ENCODE results near the gene GAS2L2.

Gene GAS2L2

GRCh38 chr17:35747540-35748017 is 5.5 kb downstream of the GAS2L2 start:
- peak; percentile 57 to 75 (median 59) for DNase-seq (ENCODE audit: low read depth in 3 of 3)

DNA sequence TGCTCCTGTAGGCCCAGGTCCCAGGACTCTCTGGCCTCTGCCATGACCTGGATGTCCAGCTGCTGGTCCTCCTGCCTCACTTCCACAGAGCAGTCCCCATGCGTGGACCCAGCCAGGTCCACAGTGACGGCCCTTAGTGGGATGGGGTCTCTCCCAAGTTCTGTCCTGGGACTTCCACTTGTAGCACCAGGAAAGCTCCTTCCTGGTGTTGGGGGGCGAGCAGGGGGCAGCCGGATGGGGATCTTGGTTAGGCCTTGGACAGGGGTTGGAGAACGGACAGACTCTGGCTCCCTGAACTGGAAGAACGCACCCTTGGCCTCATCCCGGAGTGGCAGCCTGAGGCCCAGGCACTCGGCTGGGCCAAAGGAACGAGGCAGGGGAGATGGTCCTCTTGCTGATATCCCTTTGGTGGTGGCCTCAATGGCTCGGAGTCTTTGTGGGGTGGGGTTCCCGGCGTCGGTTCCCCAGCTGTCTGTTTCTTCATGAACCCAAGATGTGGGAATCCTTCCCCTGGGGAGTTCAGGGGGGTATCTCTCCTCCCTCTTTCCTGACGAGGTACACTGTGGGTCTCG is 7.2 kb downstream of the GAS2L2 start:
- DNase-seq (ENCODE audit: low read depth in 3 of 3): no peak

DNA sequence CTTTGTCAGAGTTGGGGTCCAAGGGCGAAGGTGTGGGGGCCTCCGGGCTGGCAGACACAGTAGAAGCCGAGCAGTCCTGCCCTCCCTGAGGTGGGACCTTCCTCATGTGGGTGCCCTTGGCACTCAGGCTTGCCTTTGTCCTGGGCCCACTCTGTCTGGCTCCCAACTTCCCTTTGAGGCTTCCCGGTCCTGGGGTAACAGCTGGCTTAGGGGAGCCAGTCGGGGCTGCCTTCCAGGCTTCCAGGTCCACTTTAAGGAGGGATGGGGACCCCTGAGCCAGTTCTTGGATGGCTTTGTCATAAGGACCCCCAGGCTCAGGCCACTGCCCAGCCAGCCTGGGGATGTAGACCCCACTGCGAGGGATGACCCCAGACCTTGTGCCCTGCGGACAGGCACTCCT is 7.8 kb downstream of the GAS2L2 start:
- no peak for DNase-seq (ENCODE audit: low read depth in 3 of 3)

- DNase-seq (ENCODE audit: low read depth in 3 of 3): no peak
These were observed 8.2 kb downstream of the GAS2L2 start for GRCh38 chr17:35744830-35745229.

DNA sequence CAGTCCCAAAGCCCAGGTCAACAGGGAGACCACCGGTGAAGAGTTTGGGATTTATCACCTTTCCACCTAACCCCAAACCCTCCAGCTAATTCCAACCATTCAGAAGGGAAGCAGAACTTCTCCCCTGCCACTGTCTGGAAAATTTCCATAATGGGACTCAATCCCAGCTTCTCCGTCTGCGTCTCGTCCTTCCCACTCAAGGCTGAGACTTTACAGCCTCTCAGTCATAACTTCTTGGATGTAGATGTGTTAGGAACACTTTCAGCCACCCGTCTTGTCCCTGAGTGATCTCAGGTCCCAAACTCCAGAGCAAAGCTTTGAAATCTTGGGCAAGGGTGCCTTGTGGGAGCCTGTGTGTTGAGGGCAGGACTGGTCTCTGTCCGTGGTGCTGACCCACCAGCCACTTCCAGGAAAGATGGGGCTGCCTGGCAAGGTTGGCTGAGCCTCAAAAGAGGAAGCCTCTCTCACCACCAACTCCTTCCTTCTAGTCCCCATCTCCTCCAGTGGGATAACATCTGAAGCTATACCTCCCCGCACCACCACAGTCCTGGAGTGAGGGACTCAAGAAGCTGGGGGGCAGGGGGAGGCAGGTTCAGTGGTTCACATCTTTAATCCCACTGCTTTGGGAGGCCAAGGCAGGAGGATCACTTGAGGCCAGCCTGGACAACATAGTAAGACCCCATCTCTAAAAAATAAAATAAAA is 9.3 kb downstream of the GAS2L2 start:
- no peak for DNase-seq (ENCODE audit: low read depth in 3 of 3)

GRCh38 chr17:35742896-35743477 is 10.1 kb downstream of the GAS2L2 start:
- no peak for DNase-seq (ENCODE audit: low read depth in 3 of 3)

DNA sequence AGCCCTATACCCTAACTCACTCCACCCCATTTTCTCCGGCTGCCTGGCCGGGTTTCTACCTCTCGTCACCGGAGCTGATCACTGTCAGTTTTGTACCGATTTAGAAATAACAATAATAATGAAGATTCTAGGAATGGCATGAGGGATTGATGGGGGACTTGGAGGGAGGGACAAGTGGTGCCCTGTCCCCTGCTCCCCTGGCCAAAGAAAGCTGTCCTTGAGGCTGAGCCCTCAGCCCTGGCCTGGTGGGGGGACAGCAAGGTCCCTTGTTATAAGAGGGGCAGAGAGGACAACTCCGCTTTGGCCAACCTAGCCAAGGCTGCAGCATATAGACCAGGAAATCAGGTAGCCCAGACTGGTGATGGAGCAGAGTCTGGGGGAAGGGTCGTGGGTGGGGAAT is 10.5 kb downstream of the GAS2L2 start:
- DNase-seq (ENCODE audit: low read depth in 3 of 3): no peak

- DNase-seq (ENCODE audit: low read depth in 3 of 3): no peak
These were observed 11.8 kb downstream of the GAS2L2 start for GRCh38 chr17:35740997-35741931.

DNA sequence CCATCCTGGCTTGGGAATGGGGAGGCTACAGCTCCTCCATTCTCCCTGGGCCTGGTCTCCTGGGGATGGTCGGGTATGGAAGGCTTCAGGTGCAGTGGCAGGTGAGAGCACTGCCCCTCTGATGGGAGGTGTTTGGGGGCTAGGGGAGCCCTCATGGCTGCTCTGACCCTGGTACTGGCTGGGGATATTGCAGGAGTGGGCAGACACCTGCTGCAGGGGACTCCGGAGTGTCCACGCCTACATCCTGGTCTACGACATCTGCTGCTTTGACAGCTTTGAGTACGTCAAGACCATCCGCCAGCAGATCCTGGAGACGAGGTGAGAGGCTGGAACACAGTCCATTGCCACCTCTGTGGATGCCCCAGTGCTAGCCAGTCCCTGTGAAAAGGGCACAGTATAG is 12.8 kb downstream of the GAS2L2 start:
- DNase-seq (ENCODE audit: low read depth in 3 of 3): no peak

DNA sequence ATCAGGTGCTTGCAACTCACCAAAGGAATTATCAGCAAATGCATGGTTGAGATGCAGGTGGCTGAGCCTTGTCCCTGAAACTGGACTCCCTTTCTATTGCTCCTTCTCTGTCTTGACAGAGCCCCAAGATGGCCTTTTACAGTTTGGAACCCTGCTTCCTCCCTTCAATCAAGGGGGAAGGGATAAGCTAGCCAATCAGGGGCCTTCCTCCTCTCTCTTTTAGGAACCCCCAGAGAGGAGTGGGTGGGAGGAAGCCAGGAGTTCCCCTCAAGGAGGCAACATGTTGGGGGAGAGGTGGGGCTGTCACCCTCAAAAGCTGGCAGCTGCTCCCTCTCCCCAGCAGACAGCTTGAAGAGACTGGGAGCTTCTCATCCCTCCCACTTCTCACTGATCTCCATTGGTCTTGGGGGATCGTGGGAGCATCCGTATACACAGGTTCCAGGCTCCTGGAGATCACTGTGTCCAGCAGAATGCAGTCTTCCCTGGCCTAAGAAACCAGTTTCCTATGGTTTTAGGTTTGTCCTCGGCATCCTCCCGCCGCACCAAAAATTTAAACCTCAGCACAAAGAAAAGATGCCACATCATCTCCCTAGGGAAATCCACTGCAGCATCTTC is 14.4 kb downstream of the GAS2L2 start:
- no peak for DNase-seq (ENCODE audit: low read depth in 3 of 3)

DNA sequence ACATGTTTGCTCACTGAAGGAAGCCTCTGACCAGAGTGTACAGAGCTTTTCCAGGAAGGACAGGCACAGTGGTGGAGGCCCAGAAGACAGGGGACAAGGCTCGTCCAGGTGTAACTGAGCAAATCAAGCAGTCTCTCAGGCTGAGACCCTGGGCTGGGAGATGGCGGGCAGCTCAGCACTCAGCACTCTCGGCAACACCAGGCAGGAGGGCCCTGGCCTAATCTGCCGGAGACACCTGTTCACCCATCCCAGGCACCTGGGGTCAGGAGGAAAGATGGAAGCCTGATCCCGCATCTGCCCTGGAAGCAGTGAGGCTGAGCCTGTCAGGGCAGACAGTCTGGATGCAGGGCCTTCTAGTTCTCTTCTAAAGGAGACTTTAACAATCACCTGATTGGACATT is 16.8 kb downstream of the GAS2L2 start:
- DNase-seq (ENCODE audit: low read depth in 3 of 3): no peak

DNA sequence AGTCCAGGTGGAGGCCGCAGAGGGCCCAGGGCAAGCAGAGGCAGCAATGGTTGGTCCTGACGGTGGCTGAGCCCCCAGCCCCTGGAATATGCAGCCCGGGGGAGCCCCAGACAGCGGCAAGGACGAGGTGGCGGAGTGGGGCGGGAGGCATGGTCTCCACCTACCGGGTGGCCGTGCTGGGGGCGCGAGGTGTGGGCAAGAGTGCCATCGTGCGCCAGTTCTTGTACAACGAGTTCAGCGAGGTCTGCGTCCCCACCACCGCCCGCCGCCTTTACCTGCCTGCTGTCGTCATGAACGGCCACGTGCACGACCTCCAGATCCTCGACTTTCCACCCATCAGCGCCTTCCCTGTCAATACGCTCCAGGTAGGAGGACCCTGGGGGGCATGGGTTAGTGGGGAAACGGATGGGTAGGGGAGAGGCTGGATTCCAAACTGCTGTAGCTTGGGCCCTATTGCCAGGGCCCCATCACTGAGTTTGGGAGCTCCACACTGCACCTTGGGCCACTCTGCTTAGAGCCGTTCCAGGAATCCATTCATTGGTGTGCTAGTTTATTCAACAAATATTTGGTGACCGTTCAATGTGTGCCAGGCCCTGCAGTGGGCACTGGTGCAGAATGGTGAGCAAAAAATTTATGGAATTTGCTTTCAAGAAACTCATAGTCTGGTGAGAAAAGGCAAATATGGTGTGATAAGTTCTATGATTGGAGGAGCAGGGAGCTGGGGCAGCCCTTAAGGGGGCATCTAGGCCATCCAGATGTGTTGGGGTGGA is 17.8 kb downstream of the GAS2L2 start:
- DNase-seq (ENCODE audit: low read depth in 3 of 3): no peak

- DNase-seq (ENCODE audit: low read depth in 3 of 3): no peak
These were observed 18.6 kb downstream of the GAS2L2 start for GRCh38 chr17:35734396-35734795.

- no peak for DNase-seq (ENCODE audit: low read depth in 3 of 3)
These were observed 19.7 kb downstream of the GAS2L2 start for GRCh38 chr17:35733366-35733765.

GRCh38 chr17:35732806-35733136 is 20.3 kb downstream of the GAS2L2 start:
- no peak for DNase-seq (ENCODE audit: low read depth in 3 of 3)

DNA sequence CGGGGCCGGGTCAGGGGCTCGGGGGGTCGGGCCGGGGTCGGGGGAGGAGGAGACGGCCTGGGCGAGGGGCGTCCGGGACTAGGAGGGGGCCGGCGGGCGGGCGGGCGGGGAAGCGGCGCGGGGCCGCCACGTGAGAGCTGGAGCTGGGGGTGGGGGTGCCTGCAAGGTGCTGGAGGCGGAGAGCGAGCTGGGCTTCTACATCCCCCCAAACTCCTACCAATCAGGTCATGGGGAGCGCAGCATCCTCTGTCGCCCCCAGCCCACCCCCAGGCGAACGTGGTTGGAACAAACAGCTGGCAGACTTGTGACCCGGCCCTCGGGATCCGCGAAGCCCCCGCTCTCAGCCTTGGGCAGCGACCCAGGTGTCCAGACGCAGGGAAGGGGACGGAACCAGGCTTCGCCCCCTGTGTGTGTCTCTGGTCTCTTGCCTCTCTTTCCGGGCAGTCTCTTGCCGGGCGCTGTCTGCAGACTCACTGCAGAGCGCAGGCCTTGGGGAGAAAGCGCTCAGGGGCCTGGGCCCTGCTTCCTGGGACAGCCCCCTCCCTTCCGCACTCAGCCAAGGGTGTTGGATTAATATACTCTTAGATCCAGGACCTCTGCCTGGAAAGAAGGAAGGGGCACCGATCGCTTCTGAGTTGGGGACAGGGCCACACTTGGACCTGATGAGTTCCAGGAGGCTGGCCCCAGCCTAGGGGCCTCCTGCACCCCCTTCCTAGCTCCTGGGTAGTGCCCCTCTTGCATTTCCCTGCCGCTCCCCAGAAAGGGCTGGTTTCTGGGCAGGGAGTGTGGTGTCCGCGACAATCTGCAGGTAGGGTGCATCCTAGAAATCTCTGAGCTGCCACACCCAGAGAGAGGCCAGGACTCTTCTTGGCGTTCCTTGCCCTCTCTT is 20.9 kb downstream of the GAS2L2 start:
- DNase-seq (ENCODE audit: low read depth in 3 of 3): no peak

GRCh38 chr17:35731239-35731916 is 21.7 kb downstream of the GAS2L2 start, which contains the start of gene RASL10B:
RASL10B (plus strand) TSS chr17:35731639; CDS start chr17:35735185, 3,546 bp downstream.
- DNase-seq (ENCODE audit: low read depth in 3 of 3): peak in 1 of 3 donors; percentile 30

- no peak for DNase-seq (ENCODE audit: low read depth in 3 of 3)
These were observed 22.5 kb downstream of the GAS2L2 start for GRCh38 chr17:35730400-35731005.

GRCh38 chr17:35729405-35729833 is 23.6 kb downstream of the GAS2L2 start:
- DNase-seq (ENCODE audit: low read depth in 3 of 3): no peak

Measured in stimulated activated CD4-positive, alpha-beta T cell treated with anti-CD3 and anti-CD28 coated beads, TNF-alpha, amount 100 ng/mL, for 48 hours (primary cell).